Osteoblast (primary cell): ENCODE data around the gene EEF1A2. TPM values are rescaled to one million over a fixed set of nuclear protein-coding genes. Genes with fewer than 3 reads are reported as not detected.

Experiments used
- DNase-seq: peaks from one replicate; pipeline ENCODE4 v3.0.0; 2011; ENCODE audit warnings: low spot score, mixed read lengths; ENCODE audit not compliant: insufficient read length; ENCODE audit errors: missing footprints
- H2AFZ ChIP-seq: 2 replicates; pipeline ENCODE4 v1.6.0; 2011; ENCODE audit warnings: mild to moderate bottlenecking, low read length
- H3K27ac ChIP-seq: 2 replicates; pipeline ENCODE4 v1.5.1; 2011; ENCODE audit warnings: mild to moderate bottlenecking, low read depth, low read length, moderate library complexity
- H3K27me3 ChIP-seq: 2 replicates; pipeline ENCODE4 v1.6.0; 2012; ENCODE audit warnings: mild to moderate bottlenecking, control low read depth, inconsistent platforms, low read length, moderate library complexity; ENCODE audit not compliant: insufficient read depth
- H3K36me3 ChIP-seq: 2 replicates; pipeline ENCODE4 v1.5.1; 2011; ENCODE audit warnings: mild to moderate bottlenecking, low read length, control low read depth, moderate library complexity; ENCODE audit not compliant: insufficient read depth
- H3K4me1 ChIP-seq: 2 replicates; pipeline ENCODE4 v1.5.1; 2011; ENCODE audit warnings: mild to moderate bottlenecking, low read length, control low read depth, moderate library complexity; ENCODE audit not compliant: insufficient read depth
- H3K4me2 ChIP-seq: 2 replicates; pipeline ENCODE4 v1.6.0; 2011; ENCODE audit warnings: mild to moderate bottlenecking, low read length; ENCODE audit not compliant: insufficient read depth
- H3K4me3 ChIP-seq: fragments of 200-600 bp; sonication (generic); 3 replicates; pipeline ENCODE4 v1.5.1; 2012; ENCODE audit warnings: mild to moderate bottlenecking, low read length, inconsistent platforms; ENCODE audit not compliant: insufficient read depth
- H3K79me2 ChIP-seq: 2 replicates; pipeline ENCODE4 v1.6.0; 2012; ENCODE audit warnings: mild to moderate bottlenecking, low read length, control low read depth, inconsistent platforms; ENCODE audit not compliant: insufficient read depth
- H3K9me3 ChIP-seq: 2 replicates; pipeline ENCODE4 v1.5.1; 2011; ENCODE audit warnings: low read depth, low read length, control low read depth
- H4K20me1 ChIP-seq: 2 replicates; pipeline ENCODE4 v1.6.0; 2012; ENCODE audit warnings: mild to moderate bottlenecking, low read length, control low read depth; ENCODE audit not compliant: insufficient read depth
- CTCF ChIP-seq: IDR thresholded peaks from 2 replicates; pipeline ENCODE4 v1.5.1; 2011; ENCODE audit warnings: mild to moderate bottlenecking, low read depth, low read length, moderate library complexity; ENCODE audit errors: extremely low read depth
- total RNA-seq: library from RNA; depleted of rRNA; stranded (reverse); fragments of >200 nt; gene quantifications from 2 replicates; pipeline ENCODE4 v1.2.3, GENCODE V29; 2012

EEF1A2 gene
- total RNA-seq, 1 donor = not detected

- DNase-seq = no peak
- no peaks in the 10 kb centered on the region for H3K4me1 ChIP-seq
- H3K79me2 ChIP-seq = no peaks in the 10 kb centered on the region
- no peak overlapping the region for H3K4me3 ChIP-seq
- no peak overlapping the region for H3K4me2 ChIP-seq
- no peak overlapping the region for H2AFZ ChIP-seq
- H3K27ac ChIP-seq = no peak overlapping the region
- no peaks in the 10 kb centered on the region for H4K20me1 ChIP-seq
- no peaks in the 10 kb centered on the region for H3K9me3 ChIP-seq
- peaks cover 39% of the 10 kb centered on the region for H3K27me3 ChIP-seq
- no peak for TF ChIP-seq CTCF
- H3K36me3 ChIP-seq = no peaks in the 10 kb centered on the region
Measured at GRCh38 chr20:63470410-63470809, 28.5 kb downstream of the EEF1A2 start.

DNA sequence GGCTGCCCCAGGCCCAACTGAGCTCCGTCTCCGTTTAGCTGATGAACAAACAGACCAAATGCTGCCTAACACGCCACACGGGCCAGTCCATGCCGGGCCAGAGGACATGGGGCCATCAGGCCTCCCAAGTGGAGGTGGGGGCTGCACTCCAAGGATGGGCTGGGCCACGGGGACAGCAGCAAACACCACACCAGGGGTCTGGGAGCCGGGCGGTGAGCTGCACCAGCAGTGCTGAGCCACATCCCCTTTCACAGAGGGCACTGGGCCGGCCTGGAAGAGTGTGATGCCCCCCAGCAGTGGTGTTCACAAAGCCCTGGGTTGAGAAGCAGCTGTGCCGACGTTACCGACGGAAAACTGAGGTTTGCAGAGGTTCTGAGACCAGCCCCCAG lies 29.2 kb downstream of the EEF1A2 start:
- H3K4me1 ChIP-seq = no peaks in the 10 kb centered on the region
- H4K20me1 ChIP-seq = no peaks in the 10 kb centered on the region
- H3K9me3 ChIP-seq = no peaks in the 10 kb centered on the region
- no peak overlapping the region for H3K27ac ChIP-seq
- H3K4me2 ChIP-seq = no peak overlapping the region
- DNase-seq = no peak
- no peaks in the 10 kb centered on the region for H3K79me2 ChIP-seq
- peaks cover 38% of the 10 kb centered on the region for H3K27me3 ChIP-seq
- no peak for TF ChIP-seq CTCF
- no peak overlapping the region for H3K4me3 ChIP-seq
- no peaks in the 10 kb centered on the region for H3K36me3 ChIP-seq
- no peak overlapping the region for H2AFZ ChIP-seq

DNA sequence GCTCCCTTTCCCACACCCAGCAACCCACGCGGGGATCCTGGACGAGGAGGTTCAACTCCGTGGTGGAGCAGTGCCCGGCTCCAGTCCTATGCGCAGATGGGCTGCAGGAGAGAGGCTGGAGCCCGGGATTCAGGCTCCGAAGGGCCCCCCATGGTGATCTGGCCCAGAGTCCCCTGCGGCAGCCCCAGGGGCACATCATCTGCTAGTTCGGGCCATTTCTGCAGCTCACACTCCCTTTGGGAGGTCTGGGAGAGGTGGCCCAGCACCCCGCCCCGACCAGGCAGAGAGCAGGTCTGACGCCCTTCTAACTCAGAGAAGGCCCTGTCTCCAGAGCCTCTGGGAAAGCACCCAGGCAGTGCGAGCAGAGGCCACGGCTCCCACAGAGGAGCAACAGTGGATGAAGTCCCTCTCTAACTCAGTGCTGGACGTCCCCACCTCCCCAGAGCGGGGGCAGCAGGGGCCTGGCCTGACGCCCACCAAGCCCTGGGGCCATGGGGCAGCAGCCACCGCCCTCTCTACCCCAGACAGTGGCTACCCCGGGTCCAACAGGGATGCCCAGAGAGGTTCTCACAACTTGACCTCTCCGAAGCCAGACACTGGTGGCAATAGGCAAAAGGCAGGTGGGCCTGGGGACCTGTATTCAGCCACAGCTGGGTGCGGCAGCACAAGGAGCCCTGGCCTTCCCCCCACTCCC lies 29.7 kb downstream of the EEF1A2 start:
- H3K27ac ChIP-seq = no peak overlapping the region
- peaks cover 33% of the 10 kb centered on the region for H3K27me3 ChIP-seq
- DNase-seq = no peak

DNA sequence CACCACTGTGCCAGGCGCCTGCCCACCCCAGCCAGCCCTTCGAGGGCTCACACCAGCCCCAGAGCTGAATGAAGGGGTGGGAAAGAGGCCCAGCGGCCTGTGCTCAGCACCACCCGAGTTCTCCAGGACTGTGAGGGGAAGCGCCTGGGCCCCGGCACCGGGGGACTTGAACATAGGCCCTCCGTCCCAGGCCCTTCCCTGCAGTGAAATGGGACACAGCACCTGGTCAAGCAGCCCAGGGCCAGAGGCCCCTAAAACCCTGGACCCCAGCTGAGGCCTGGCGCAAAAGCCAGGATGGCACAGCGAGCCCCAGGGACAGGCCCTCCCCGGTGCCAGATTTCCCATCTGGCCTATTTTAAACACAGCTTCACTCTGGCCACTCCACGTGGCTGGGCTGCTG lies 30.5 kb downstream of the EEF1A2 start:
- Histone ChIP-seq H3K27ac (no peak overlapping the region), H3K36me3 (no peaks in the 10 kb centered on the region), H3K4me3 (no peak overlapping the region), H4K20me1 (no peaks in the 10 kb centered on the region), H3K79me2 (no peaks in the 10 kb centered on the region), H3K27me3 (peaks cover 26% of the 10 kb centered on the region), H3K9me3 (no peaks in the 10 kb centered on the region), H2AFZ (no peak overlapping the region), H3K4me2 (no peak overlapping the region), H3K4me1 (no peaks in the 10 kb centered on the region)
- DNase-seq = no peak
- no peak for TF ChIP-seq CTCF

More for the DNA sequence above, 29.7 kb downstream of the EEF1A2 start:
- TF ChIP-seq CTCF = no peak
- Histone ChIP-seq H2AFZ (no peak overlapping the region), H3K79me2 (no peaks in the 10 kb centered on the region), H3K36me3 (no peaks in the 10 kb centered on the region), H3K4me3 (no peak overlapping the region), H3K9me3 (no peaks in the 10 kb centered on the region), H3K4me2 (no peak overlapping the region), H3K4me1 (no peaks in the 10 kb centered on the region), H4K20me1 (no peaks in the 10 kb centered on the region)
